GM23338 (cell line): ENCODE results near the gene ELANE. TPM values are rescaled to one million over a fixed set of nuclear protein-coding genes. Genes with fewer than 3 reads are reported as not detected.
A peak's percentile ranks its signal among the peaks of the same experiment; 100 is the strongest.

Experiments used
- ATAC-seq: fragments of 200-7000 bp; cut with Tn5 transposase; 3 replicates; pipeline ENCODE4 v1.9.1; 2020
- DNase-seq: peaks from one replicate; pipeline ENCODE4 v3.0.0-alpha.2; 2015; ENCODE audit warnings: low spot score
- H2AFZ ChIP-seq: fragments of 200-600 bp; sonication (generic); 2 replicates; pipeline ENCODE4 v1.8.0; 2016; ENCODE audit warnings: antibody characterized with exemption, mild to moderate bottlenecking, moderate library complexity
- H3F3A ChIP-seq: fragments of 200-600 bp; sonication (generic); replicated peaks from 2 replicates; pipeline ENCODE4 v1.8.0; 2017; ENCODE audit warnings: antibody characterized with exemption, mixed run types, low read depth
- H3K27ac ChIP-seq: fragments of 200-600 bp; sonication (generic); 2 replicates; pipeline ENCODE4 v1.6.1; 2016; ENCODE audit warnings: low read depth
- H3K27me3 ChIP-seq: fragments of 200-600 bp; sonication (generic); 2 replicates; pipeline ENCODE4 v1.8.0; 2016; ENCODE audit warnings: mild to moderate bottlenecking, mixed run types, moderate library complexity; ENCODE audit not compliant: insufficient read depth
- H3K36me3 ChIP-seq: fragments of 200-600 bp; sonication (generic); 2 replicates; pipeline ENCODE4 v1.8.0; 2016; ENCODE audit warnings: mild to moderate bottlenecking; ENCODE audit not compliant: insufficient read depth
- H3K4me1 ChIP-seq: fragments of 200-600 bp; sonication (generic); 2 replicates; pipeline ENCODE4 v1.8.0; 2016; ENCODE audit warnings: mild to moderate bottlenecking, moderate library complexity; ENCODE audit not compliant: insufficient read depth
- H3K4me2 ChIP-seq: fragments of 200-600 bp; sonication (generic); 2 replicates; pipeline ENCODE4 v1.7.1; 2017; ENCODE audit warnings: mixed run types
- H3K4me3 ChIP-seq: fragments of 200-600 bp; sonication (generic); 2 replicates; pipeline ENCODE4 v1.6.1; 2016; ENCODE audit warnings: mixed run types
- H3K79me2 ChIP-seq: fragments of 200-600 bp; sonication (generic); replicated peaks from 2 replicates; pipeline ENCODE4 v1.8.0; 2017; ENCODE audit warnings: mild to moderate bottlenecking; ENCODE audit not compliant: insufficient read depth
- H3K9me2 ChIP-seq: fragments of 200-600 bp; sonication (generic); 2 replicates; pipeline ENCODE4 v1.8.0; 2017; ENCODE audit not compliant: insufficient read depth
- H4K20me1 ChIP-seq: fragments of 200-600 bp; sonication (generic); replicated peaks from 2 replicates; pipeline ENCODE4 v1.8.0; 2017; ENCODE audit warnings: mild to moderate bottlenecking; ENCODE audit not compliant: insufficient read depth
- H3K27ac Mint-ChIP-seq: 2 replicates; pipeline ENCODE4 v1.8.0; 2020; ENCODE audit warnings: inconsistent platforms, mild to moderate bottlenecking, moderate library complexity, mixed read lengths
- H3K27me3 Mint-ChIP-seq: 3 replicates; pipeline ENCODE4 v1.8.0; 2022; ENCODE audit warnings: low read depth, mild to moderate bottlenecking, moderate library complexity, mixed read lengths, inconsistent platforms; ENCODE audit not compliant: insufficient read depth, poor library complexity
- H3K36me3 Mint-ChIP-seq: 3 replicates; pipeline ENCODE4 v1.8.0; 2021; ENCODE audit warnings: low read depth, mild to moderate bottlenecking, inconsistent platforms, moderate library complexity, mixed read lengths
- H3K4me1 Mint-ChIP-seq: 3 replicates; pipeline ENCODE4 v1.8.0; 2020; ENCODE audit warnings: mild to moderate bottlenecking, inconsistent platforms, mixed read lengths
- H3K4me3 Mint-ChIP-seq: 3 replicates; pipeline ENCODE4 v1.8.0; 2021; ENCODE audit warnings: moderate library complexity, mild to moderate bottlenecking, inconsistent platforms, mixed read lengths
- H3K9me3 Mint-ChIP-seq: 3 replicates; pipeline ENCODE4 v1.8.0; 2020; ENCODE audit warnings: moderate library complexity, mild to moderate bottlenecking, inconsistent platforms, mixed read lengths
- CREB1 ChIP-seq: fragments of 250-450 bp; sonication (Bioruptor Pico); IDR thresholded peaks from 2 replicates; pipeline ENCODE4 v1.5.0; 2020; ENCODE audit warnings: low read depth, mild to moderate bottlenecking, moderate library complexity
- EZH2 ChIP-seq: fragments of 200-600 bp; sonication (generic); IDR thresholded peaks from one replicate; pipeline ENCODE4 v1.8.0; 2017; ENCODE audit warnings: antibody characterized with exemption, mild to moderate bottlenecking, low read depth; ENCODE audit not compliant: unreplicated experiment
- EZH2phosphoT487 ChIP-seq: fragments of 200-600 bp; sonication (generic); IDR thresholded peaks from one replicate; pipeline ENCODE4 v1.8.1; 2018; ENCODE audit warnings: antibody characterized with exemption; ENCODE audit not compliant: unreplicated experiment
- JUNB ChIP-seq: IDR thresholded peaks from one replicate; pipeline ENCODE4 v1.6.1; 2016; ENCODE audit warnings: antibody characterized with exemption; ENCODE audit not compliant: unreplicated experiment
- NANOG ChIP-seq: IDR thresholded peaks from 2 replicates; pipeline ENCODE4 v1.6.1; 2016; ENCODE audit warnings: antibody characterized with exemption, borderline replicate concordance
- POLR2AphosphoS5 ChIP-seq: IDR thresholded peaks from 2 replicates; pipeline ENCODE4 v1.6.1; 2016; ENCODE audit warnings: antibody characterized with exemption, low read depth
- STAT1 ChIP-seq: IDR thresholded peaks from one replicate; pipeline ENCODE4 v1.6.1; 2016; ENCODE audit warnings: antibody characterized with exemption; ENCODE audit not compliant: unreplicated experiment
- ZNF114 ChIP-seq: fragments of 250-450 bp; sonication (Bioruptor Pico); IDR thresholded peaks from 2 replicates; pipeline ENCODE4 v1.5.0; 2020; ENCODE audit warnings: mild to moderate bottlenecking, moderate library complexity
- ZNF331 ChIP-seq: fragments of 250-450 bp; sonication (Bioruptor Pico); IDR thresholded peaks from 2 replicates; pipeline ENCODE4 v1.5.0; 2020; ENCODE audit warnings: low read depth, mild to moderate bottlenecking, moderate library complexity
- polyA plus RNA-seq: library from polyadenylated mRNA; unstranded; fragments of >200 nt; fragmentation: Nextera tagmentation; extraction: Ambion mirVana; gene quantifications from 2 replicates; pipeline ENCODE4 v1.2.1, GENCODE V29; 2016
- total RNA-seq: library from RNA; depleted of rRNA; stranded (reverse); fragments of >200 nt; shearing (Covaris generic); gene quantifications from 2 replicates; pipeline ENCODE4 v1.2.3, GENCODE V29; 2014
- TF ChIP-seq, protein P1 (sequence below): IDR thresholded peaks from one replicate; pipeline ENCODE4 v1.6.1; 2018; ENCODE audit warnings: antibody characterized with exemption; ENCODE audit not compliant: unreplicated experiment
- TF ChIP-seq, protein P2 (sequence below): fragments of 250-450 bp; sonication (Bioruptor Pico); IDR thresholded peaks from 2 replicates; pipeline ENCODE4 v1.5.0; 2020; ENCODE audit warnings: mild to moderate bottlenecking, moderate library complexity
- TF ChIP-seq, protein P3 (sequence below): IDR thresholded peaks from 2 replicates; pipeline ENCODE4 v1.6.1; 2016; ENCODE audit warnings: antibody characterized with exemption
- TF ChIP-seq, protein P4 (sequence below), 2 experiments: fragments of 200-600 bp in 1 of 2; sonication (generic) in 1 of 2; conservative IDR thresholded peaks; 2 replicates each; pipeline versions ENCODE4 v1.5.1 to v1.6.1; 2016 to 2017; ENCODE audit warnings: antibody characterized with exemption in 2 of 2, low read depth in 2 of 2, mild to moderate bottlenecking in 2 of 2, moderate library complexity in 1 of 2

The ELANE gene
- total and polyA plus RNA-seq, 2 experiments from 2014 or later, result not detected

DNA sequence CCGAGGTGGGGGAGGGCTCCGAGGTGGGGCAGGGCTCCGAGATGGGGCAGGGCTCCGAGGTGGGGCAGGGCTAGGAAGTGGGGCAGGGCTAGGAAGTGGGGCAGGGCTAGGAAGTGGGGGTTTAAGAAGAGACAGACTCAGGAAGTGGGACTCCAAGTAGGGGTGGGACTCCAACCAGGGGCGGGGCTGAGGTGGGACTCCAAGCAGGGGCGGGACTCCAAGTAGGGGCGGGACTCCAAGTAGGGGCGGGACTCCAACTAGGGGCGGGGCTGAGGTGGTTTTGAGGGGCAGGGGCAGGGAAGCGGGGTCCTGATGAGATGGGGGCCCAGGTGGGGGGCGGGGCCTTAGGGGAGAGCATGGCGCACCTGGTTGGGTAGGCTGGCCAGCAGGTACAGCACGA lies 21.0 kb downstream of the ELANE start:
- Histone ChIP-seq H3K27ac (no peak overlapping the region), H3K4me2 (no peak overlapping the region), H4K20me1 (no peaks in the 10 kb centered on the region), H2AFZ (no peak overlapping the region), H3K27me3 (no peaks in the 10 kb centered on the region), H3K79me2 (no peaks in the 10 kb centered on the region), H3K4me3 (no peak overlapping the region), H3K9me2 (no peaks in the 10 kb centered on the region), H3K36me3 (no peaks in the 10 kb centered on the region; the same call in 1 of the 2 replicates), H3K4me1 (no peaks in the 10 kb centered on the region), H3F3A (peaks cover 19% of the 10 kb centered on the region)
- TF ChIP-seq, protein P1, sequence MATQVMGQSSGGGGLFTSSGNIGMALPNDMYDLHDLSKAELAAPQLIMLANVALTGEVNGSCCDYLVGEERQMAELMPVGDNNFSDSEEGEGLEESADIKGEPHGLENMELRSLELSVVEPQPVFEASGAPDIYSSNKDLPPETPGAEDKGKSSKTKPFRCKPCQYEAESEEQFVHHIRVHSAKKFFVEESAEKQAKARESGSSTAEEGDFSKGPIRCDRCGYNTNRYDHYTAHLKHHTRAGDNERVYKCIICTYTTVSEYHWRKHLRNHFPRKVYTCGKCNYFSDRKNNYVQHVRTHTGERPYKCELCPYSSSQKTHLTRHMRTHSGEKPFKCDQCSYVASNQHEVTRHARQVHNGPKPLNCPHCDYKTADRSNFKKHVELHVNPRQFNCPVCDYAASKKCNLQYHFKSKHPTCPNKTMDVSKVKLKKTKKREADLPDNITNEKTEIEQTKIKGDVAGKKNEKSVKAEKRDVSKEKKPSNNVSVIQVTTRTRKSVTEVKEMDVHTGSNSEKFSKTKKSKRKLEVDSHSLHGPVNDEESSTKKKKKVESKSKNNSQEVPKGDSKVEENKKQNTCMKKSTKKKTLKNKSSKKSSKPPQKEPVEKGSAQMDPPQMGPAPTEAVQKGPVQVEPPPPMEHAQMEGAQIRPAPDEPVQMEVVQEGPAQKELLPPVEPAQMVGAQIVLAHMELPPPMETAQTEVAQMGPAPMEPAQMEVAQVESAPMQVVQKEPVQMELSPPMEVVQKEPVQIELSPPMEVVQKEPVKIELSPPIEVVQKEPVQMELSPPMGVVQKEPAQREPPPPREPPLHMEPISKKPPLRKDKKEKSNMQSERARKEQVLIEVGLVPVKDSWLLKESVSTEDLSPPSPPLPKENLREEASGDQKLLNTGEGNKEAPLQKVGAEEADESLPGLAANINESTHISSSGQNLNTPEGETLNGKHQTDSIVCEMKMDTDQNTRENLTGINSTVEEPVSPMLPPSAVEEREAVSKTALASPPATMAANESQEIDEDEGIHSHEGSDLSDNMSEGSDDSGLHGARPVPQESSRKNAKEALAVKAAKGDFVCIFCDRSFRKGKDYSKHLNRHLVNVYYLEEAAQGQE, result no peak
- no peak for TF ChIP-seq EZH2phosphoT487
- TF ChIP-seq, protein P2, sequence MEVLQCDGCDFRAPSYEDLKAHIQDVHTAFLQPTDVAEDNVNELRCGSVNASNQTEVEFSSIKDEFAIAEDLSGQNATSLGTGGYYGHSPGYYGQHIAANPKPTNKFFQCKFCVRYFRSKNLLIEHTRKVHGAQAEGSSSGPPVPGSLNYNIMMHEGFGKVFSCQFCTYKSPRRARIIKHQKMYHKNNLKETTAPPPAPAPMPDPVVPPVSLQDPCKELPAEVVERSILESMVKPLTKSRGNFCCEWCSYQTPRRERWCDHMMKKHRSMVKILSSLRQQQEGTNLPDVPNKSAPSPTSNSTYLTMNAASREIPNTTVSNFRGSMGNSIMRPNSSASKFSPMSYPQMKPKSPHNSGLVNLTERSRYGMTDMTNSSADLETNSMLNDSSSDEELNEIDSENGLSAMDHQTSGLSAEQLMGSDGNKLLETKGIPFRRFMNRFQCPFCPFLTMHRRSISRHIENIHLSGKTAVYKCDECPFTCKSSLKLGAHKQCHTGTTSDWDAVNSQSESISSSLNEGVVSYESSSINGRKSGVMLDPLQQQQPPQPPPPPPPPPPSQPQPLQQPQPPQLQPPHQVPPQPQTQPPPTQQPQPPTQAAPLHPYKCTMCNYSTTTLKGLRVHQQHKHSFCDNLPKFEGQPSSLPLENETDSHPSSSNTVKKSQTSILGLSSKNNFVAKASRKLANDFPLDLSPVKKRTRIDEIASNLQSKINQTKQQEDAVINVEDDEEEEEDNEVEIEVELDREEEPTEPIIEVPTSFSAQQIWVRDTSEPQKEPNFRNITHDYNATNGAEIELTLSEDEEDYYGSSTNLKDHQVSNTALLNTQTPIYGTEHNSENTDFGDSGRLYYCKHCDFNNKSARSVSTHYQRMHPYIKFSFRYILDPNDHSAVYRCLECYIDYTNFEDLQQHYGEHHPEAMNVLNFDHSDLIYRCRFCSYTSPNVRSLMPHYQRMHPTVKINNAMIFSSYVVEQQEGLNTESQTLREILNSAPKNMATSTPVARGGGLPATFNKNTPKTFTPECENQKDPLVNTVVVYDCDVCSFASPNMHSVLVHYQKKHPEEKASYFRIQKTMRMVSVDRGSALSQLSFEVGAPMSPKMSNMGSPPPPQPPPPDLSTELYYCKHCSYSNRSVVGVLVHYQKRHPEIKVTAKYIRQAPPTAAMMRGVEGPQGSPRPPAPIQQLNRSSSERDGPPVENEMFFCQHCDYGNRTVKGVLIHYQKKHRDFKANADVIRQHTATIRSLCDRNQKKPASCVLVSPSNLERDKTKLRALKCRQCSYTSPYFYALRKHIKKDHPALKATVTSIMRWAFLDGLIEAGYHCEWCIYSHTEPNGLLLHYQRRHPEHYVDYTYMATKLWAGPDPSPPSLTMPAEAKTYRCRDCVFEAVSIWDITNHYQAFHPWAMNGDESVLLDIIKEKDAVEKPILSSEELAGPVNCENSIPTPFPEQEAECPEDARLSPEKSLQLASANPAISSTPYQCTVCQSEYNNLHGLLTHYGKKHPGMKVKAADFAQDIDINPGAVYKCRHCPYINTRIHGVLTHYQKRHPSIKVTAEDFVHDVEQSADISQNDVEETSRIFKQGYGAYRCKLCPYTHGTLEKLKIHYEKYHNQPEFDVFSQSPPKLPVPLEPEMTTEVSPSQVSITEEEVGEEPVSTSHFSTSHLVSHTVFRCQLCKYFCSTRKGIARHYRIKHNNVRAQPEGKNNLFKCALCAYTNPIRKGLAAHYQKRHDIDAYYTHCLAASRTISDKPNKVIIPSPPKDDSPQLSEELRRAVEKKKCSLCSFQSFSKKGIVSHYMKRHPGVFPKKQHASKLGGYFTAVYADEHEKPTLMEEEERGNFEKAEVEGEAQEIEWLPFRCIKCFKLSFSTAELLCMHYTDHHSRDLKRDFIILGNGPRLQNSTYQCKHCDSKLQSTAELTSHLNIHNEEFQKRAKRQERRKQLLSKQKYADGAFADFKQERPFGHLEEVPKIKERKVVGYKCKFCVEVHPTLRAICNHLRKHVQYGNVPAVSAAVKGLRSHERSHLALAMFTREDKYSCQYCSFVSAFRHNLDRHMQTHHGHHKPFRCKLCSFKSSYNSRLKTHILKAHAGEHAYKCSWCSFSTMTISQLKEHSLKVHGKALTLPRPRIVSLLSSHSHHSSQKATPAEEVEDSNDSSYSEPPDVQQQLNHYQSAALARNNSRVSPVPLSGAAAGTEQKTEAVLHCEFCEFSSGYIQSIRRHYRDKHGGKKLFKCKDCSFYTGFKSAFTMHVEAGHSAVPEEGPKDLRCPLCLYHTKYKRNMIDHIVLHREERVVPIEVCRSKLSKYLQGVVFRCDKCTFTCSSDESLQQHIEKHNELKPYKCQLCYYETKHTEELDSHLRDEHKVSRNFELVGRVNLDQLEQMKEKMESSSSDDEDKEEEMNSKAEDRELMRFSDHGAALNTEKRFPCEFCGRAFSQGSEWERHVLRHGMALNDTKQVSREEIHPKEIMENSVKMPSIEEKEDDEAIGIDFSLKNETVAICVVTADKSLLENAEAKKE (CRISPR knock-in tag), result no peak
- TF ChIP-seq POLR2AphosphoS5, result no peak
- no peak for TF ChIP-seq EZH2
- TF ChIP-seq, protein P3, sequence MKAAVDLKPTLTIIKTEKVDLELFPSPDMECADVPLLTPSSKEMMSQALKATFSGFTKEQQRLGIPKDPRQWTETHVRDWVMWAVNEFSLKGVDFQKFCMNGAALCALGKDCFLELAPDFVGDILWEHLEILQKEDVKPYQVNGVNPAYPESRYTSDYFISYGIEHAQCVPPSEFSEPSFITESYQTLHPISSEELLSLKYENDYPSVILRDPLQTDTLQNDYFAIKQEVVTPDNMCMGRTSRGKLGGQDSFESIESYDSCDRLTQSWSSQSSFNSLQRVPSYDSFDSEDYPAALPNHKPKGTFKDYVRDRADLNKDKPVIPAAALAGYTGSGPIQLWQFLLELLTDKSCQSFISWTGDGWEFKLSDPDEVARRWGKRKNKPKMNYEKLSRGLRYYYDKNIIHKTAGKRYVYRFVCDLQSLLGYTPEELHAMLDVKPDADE, result no peak
- TF ChIP-seq JUNB, result no peak
- TF ChIP-seq, protein P4, sequence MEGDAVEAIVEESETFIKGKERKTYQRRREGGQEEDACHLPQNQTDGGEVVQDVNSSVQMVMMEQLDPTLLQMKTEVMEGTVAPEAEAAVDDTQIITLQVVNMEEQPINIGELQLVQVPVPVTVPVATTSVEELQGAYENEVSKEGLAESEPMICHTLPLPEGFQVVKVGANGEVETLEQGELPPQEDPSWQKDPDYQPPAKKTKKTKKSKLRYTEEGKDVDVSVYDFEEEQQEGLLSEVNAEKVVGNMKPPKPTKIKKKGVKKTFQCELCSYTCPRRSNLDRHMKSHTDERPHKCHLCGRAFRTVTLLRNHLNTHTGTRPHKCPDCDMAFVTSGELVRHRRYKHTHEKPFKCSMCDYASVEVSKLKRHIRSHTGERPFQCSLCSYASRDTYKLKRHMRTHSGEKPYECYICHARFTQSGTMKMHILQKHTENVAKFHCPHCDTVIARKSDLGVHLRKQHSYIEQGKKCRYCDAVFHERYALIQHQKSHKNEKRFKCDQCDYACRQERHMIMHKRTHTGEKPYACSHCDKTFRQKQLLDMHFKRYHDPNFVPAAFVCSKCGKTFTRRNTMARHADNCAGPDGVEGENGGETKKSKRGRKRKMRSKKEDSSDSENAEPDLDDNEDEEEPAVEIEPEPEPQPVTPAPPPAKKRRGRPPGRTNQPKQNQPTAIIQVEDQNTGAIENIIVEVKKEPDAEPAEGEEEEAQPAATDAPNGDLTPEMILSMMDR (conservative IDR thresholded peaks at IDR 0.05; ENCODE audit: low read depth in 2 of 2), result no peak
- TF ChIP-seq STAT1, result no peak
- no peak for TF ChIP-seq CREB1
- no peak for TF ChIP-seq NANOG
- no peak for TF ChIP-seq ZNF331 (CRISPR knock-in tag)
- TF ChIP-seq ZNF114 (CRISPR knock-in tag), result no peak
- Mint-ChIP-seq H3K36me3 (peaks cover 46% of the 10 kb centered on the region), H3K4me3 (no peak overlapping the region), H3K4me1 (no peaks in the 10 kb centered on the region), H3K27me3 (peaks cover 28% of the 10 kb centered on the region), H3K27ac (no peak overlapping the region), H3K9me3 (peaks cover 11% of the 10 kb centered on the region)
- ATAC-seq (peak; percentile 45), DNase-seq (peak; percentile 83)
